MM.1S (cell line): ENCODE results near the gene PYCARD.
A peak's percentile ranks its signal among the peaks of the same experiment; 100 is the strongest.

ENCODE experiments used
- DNase-seq: peaks from one replicate; pipeline ENCODE4 v3.0.0-alpha.2; 2015
- H2AFZ ChIP-seq: fragments of 300-600 bp; sonication (generic); 2 replicates; pipeline ENCODE4 v1.6.0; 2016; ENCODE audit warnings: antibody characterized with exemption, low read length
- H3F3A ChIP-seq: fragments of 300-600 bp; sonication (generic); 2 replicates; pipeline ENCODE4 v1.6.1; 2016; ENCODE audit warnings: mild to moderate bottlenecking, antibody characterized with exemption, low read length, moderate library complexity, mixed read lengths; ENCODE audit not compliant: insufficient read depth
- H3K27ac ChIP-seq: fragments of 300-600 bp; sonication (generic); 2 replicates; pipeline ENCODE4 v1.5.1; 2016; ENCODE audit warnings: mild to moderate bottlenecking, low read length
- H3K27me3 ChIP-seq: fragments of 300-600 bp; sonication (generic); replicated peaks from 2 replicates; pipeline ENCODE4 v1.6.0; 2016; ENCODE audit warnings: low read length; ENCODE audit not compliant: insufficient read depth
- H3K36me3 ChIP-seq: fragments of 300-600 bp; sonication (generic); replicated peaks from 2 replicates; pipeline ENCODE4 v1.6.1; 2016; ENCODE audit warnings: mild to moderate bottlenecking, low read length, mixed read lengths; ENCODE audit not compliant: insufficient read depth
- H3K4me1 ChIP-seq: fragments of 300-600 bp; sonication (generic); 2 replicates; pipeline ENCODE4 v1.6.1; 2016; ENCODE audit warnings: low read length, mixed read lengths
- H3K4me2 ChIP-seq: fragments of 300-600 bp; sonication (generic); 2 replicates; pipeline ENCODE4 v1.6.0; 2016; ENCODE audit warnings: low read depth, low read length
- H3K4me3 ChIP-seq: fragments of 300-600 bp; sonication (generic); 2 replicates; pipeline ENCODE4 v1.5.1; 2016; ENCODE audit warnings: low read length, mixed read lengths
- H3K79me2 ChIP-seq: fragments of 300-600 bp; sonication (generic); 2 replicates; pipeline ENCODE4 v1.6.1; 2016; ENCODE audit warnings: mixed run types, low read length, mixed read lengths
- H3K9ac ChIP-seq: fragments of 300-600 bp; sonication (generic); 2 replicates; pipeline ENCODE4 v1.6.1; 2016; ENCODE audit warnings: low read length, mixed read lengths
- H3K9me2 ChIP-seq: fragments of 300-600 bp; sonication (generic); replicated peaks from 2 replicates; pipeline ENCODE4 v1.6.1; 2016; ENCODE audit warnings: mild to moderate bottlenecking, low read length, mixed read lengths; ENCODE audit not compliant: insufficient read depth
- H3K9me3 ChIP-seq: fragments of 300-600 bp; sonication (generic); replicated peaks from 2 replicates; pipeline ENCODE4 v1.6.1; 2016; ENCODE audit warnings: mild to moderate bottlenecking, low read length, mixed read lengths; ENCODE audit not compliant: insufficient read depth
- H4K20me1 ChIP-seq: fragments of 300-600 bp; sonication (generic); 2 replicates; pipeline ENCODE4 v1.6.1; 2016; ENCODE audit warnings: mild to moderate bottlenecking, low read length, moderate library complexity, mixed read lengths; ENCODE audit not compliant: insufficient read depth
- EZH2 ChIP-seq: fragments of 300-600 bp; sonication (generic); optimal IDR thresholded peaks from 2 replicates; pipeline ENCODE3; 2017; ENCODE audit warnings: low read depth, mild to moderate bottlenecking, antibody characterized with exemption, low read length, mixed read lengths
- EZH2phosphoT487 ChIP-seq: fragments of 300-600 bp; sonication (generic); IDR thresholded peaks from 2 replicates; pipeline ENCODE4 v1.6.1; 2018; ENCODE audit warnings: antibody characterized with exemption, low read length
- TF ChIP-seq, protein P1 (sequence below): fragments of 300-600 bp; sonication (generic); IDR thresholded peaks from 2 replicates; pipeline ENCODE4 v1.5.1; 2016; ENCODE audit warnings: antibody characterized with exemption, low read length, mixed read lengths

The PYCARD gene

DNA sequence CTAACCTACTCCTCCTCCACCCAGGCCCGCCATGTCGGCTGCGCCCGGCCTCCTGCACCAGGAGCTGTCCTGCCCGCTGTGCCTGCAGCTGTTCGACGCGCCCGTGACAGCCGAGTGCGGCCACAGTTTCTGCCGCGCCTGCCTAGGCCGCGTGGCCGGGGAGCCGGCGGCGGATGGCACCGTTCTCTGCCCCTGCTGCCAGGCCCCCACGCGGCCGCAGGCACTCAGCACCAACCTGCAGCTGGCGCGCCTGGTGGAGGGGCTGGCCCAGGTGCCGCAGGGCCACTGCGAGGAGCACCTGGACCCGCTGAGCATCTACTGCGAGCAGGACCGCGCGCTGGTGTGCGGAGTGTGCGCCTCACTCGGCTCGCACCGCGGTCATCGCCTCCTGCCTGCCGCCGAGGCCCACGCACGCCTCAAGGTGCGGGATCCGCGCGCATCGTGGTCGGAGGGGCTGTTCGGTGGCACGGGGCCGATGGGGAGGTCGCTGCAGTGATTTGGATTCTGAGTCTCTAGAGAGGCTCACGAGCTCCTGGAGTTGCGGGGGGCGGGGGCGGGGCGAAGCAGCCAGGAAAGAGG lies 12.2 kb upstream of the PYCARD start:
- H3K4me3 ChIP-seq: no peak overlapping the region
- no peaks in the 10 kb centered on the region for H3K9me3 ChIP-seq
- no peaks in the 10 kb centered on the region for H3K9me2 ChIP-seq
- peaks cover 22% of the 10 kb centered on the region for H3K27me3 ChIP-seq
- H3K79me2 ChIP-seq: no peaks in the 10 kb centered on the region
- no peak overlapping the region for H3K4me2 ChIP-seq
- H3K27ac ChIP-seq: no peak overlapping the region
- no peak overlapping the region for H3K9ac ChIP-seq
- no peak for TF ChIP-seq EZH2
- TF ChIP-seq, protein P1, sequence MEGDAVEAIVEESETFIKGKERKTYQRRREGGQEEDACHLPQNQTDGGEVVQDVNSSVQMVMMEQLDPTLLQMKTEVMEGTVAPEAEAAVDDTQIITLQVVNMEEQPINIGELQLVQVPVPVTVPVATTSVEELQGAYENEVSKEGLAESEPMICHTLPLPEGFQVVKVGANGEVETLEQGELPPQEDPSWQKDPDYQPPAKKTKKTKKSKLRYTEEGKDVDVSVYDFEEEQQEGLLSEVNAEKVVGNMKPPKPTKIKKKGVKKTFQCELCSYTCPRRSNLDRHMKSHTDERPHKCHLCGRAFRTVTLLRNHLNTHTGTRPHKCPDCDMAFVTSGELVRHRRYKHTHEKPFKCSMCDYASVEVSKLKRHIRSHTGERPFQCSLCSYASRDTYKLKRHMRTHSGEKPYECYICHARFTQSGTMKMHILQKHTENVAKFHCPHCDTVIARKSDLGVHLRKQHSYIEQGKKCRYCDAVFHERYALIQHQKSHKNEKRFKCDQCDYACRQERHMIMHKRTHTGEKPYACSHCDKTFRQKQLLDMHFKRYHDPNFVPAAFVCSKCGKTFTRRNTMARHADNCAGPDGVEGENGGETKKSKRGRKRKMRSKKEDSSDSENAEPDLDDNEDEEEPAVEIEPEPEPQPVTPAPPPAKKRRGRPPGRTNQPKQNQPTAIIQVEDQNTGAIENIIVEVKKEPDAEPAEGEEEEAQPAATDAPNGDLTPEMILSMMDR: no peak
- no peak for TF ChIP-seq EZH2phosphoT487
- DNase-seq: no peak
- no peaks in the 10 kb centered on the region for H3F3A ChIP-seq
- H4K20me1 ChIP-seq: no peaks in the 10 kb centered on the region
- H3K4me1 ChIP-seq: peaks cover 15% of the 10 kb centered on the region
- no peaks in the 10 kb centered on the region for H3K36me3 ChIP-seq
- no peak overlapping the region for H2AFZ ChIP-seq

DNA sequence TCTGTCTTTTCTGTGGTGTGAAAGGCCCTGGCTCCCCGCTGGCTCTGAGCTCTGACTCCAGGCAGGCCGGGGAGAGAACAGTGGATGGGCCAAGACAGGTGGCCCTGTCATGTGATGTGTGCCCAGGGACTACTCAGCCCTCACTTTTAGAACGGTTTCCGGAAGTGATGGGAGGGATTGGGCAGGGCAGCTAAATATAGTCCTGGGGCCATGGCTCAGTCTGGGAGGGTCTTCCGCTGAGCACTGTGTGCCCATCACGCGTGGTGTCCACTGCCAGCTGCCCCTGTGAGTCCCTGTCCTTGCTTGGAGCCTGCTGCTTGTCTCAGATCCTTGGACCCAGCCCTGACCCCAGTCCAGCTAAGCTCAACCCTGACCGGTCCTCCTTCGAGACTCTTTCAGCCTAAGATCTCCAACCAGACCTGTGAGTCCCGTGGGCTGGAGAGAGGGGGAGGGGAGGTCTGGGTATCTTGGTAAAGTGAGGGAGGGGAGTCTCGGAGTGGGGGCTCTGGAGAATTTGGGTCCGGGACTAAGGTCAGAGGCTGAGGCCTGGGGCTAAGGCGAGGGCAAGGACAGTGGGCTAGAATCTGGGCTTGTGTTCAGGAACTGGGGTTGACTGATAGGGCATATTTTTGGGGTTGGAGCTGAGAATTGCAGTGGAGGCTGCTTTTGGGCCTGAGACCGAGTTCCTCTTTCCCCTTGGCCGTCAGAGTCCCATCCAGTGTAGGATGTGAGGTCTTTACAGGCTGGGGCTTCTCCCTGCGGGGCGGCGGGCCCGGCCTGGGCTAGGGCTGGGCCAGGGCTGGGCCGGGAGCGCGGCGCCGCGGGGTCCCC lies 11.5 kb upstream of the PYCARD start, which contains the start of gene TRIM72:
TSS of gene TRIM72 (plus strand) at position 243 of the 831 bp plus-strand sequence. CDS start 620 bp downstream, outside the sequence.
- Histone ChIP-seq H2AFZ (peak within 1 kb of the TSS; percentile 59), H3K9ac (no peak within 1 kb of the TSS), H3K9me2 (no peaks in the 10 kb centered on the region), H3K27me3 (peaks cover 22% of the 10 kb centered on the region), H3K36me3 (no peaks in the 10 kb centered on the region), H3K27ac (no peak within 1 kb of the TSS), H3K4me3 (no peak within 1 kb of the TSS), H3K79me2 (no peaks in the 10 kb centered on the region), H4K20me1 (no peaks in the 10 kb centered on the region), H3K4me2 (peak within 1 kb of the TSS; percentile 38; the same call in 1 of the 2 replicates), H3F3A (no peaks in the 10 kb centered on the region), H3K4me1 (peaks cover 15% of the 10 kb centered on the region), H3K9me3 (no peaks in the 10 kb centered on the region)
- no peak for TF ChIP-seq EZH2
- TF ChIP-seq, protein P1: no peak
- DNase-seq: no peak

- Histone ChIP-seq H3K4me3 (no peak overlapping the region), H2AFZ (no peak overlapping the region), H3K9me2 (no peaks in the 10 kb centered on the region), H4K20me1 (no peaks in the 10 kb centered on the region), H3K27me3 (peaks cover 22% of the 10 kb centered on the region), H3K27ac (no peak overlapping the region), H3K4me1 (peaks cover 15% of the 10 kb centered on the region), H3K4me2 (peak overlapping the region; percentile 38; the same call in 1 of the 2 replicates), H3K9me3 (no peaks in the 10 kb centered on the region), H3K79me2 (no peaks in the 10 kb centered on the region), H3K36me3 (no peaks in the 10 kb centered on the region), H3F3A (no peaks in the 10 kb centered on the region), H3K9ac (no peak overlapping the region)
- DNase-seq: no peak
- TF ChIP-seq, protein P1: no peak
- TF ChIP-seq EZH2phosphoT487 (no peak), EZH2 (no peak)
Measured at GRCh38 chr16:31213342-31213741, 10.8 kb upstream of the PYCARD start.
